ENCODE data around the gene SPEN. TPM values are rescaled to one million over a fixed set of nuclear protein-coding genes. Genes with fewer than 3 reads are reported as not detected.

SPEN gene
- total and polyA plus RNA-seq, 9 of the 15 experiments (the other 6 are each of a cell fraction or from before 2014, with no cell fraction given), result 5.7 to 87.5 (median 27.2) TPM

- TF ChIP-seq PURB (CRISPR knock-in tag; IDR thresholded peaks at IDR 0.05; ENCODE audit: low read depth), result no peak
- TF ChIP-seq DIDO1 (tag; IDR thresholded peaks at IDR 0.05; ENCODE audit: low read depth), result no peak
- TF ChIP-seq MECOM (CRISPR knock-in tag; IDR thresholded peaks at IDR 0.05), result no peak
- TF ChIP-seq POLR2AphosphoS5 (IDR thresholded peaks at IDR 0.05; ENCODE audit: control insufficient read depth, insufficient read depth, low read depth, low read length), result peak; percentile 25; the same call in 1 of the 2 replicates
- peak; percentile 57; the same call in 1 of the 2 replicates for TF ChIP-seq POLR2G (IDR thresholded peaks at IDR 0.05; ENCODE audit: low read depth, low read length)
- Histone ChIP-seq H3K27me3 (ENCODE audit: control insufficient read depth in 2 of 2, insufficient read depth in 2 of 2, low read length in 2 of 2) (no peaks in the 10 kb centered on the region), H3K9me3 (replicated peaks; ENCODE audit: control insufficient read depth, insufficient read depth, low read depth, low read length) (no peaks in the 10 kb centered on the region), H3K4me2 (ENCODE audit: insufficient read depth, low read length) (no peak overlapping the region), H3K9ac (ENCODE audit: insufficient read depth in 1 of 2, low read depth in 2 of 2, low read length in 2 of 2) (no peak overlapping the region), H2AFZ (ENCODE audit: low read depth, low read length) (no peak overlapping the region), H3K4me1 (replicated peaks in 1 of 2; ENCODE audit: control insufficient read depth in 2 of 2, insufficient read depth in 2 of 2, low read length in 2 of 2) (0 out of 5 replicates have a peak, but pooled peaks cover 0 to 8% of the 10 kb centered on the region in 2 experiments), H3K79me2 (ENCODE audit: control insufficient read depth, insufficient read depth, low read length) (no peaks in the 10 kb centered on the region), H3K4me3 (no peak overlapping the region), H3K27ac (ENCODE audit: extremely low read depth, low read depth, low read length) (no peak overlapping the region), H3K36me3 (ENCODE audit: control insufficient read depth, insufficient read depth, low read length) (peaks cover 99% of the 10 kb centered on the region), H4K20me1 (replicated peaks; ENCODE audit: control insufficient read depth, insufficient read depth, low read length) (no peaks in the 10 kb centered on the region), H3K9me1 (ENCODE audit: control insufficient read depth, insufficient read depth, low read length) (no peaks in the 10 kb centered on the region)
- BruUV-seq (replicated peaks), result no TSS peak
- 94% methylated on average over 10 of the region's 10 CpGs for WGBS (ENCODE audit: insufficient coverage, low coverage, missing lambda C conversion rate)
- ChIA-PET POLR2A (interaction anchor here (0.6 to 3.2 kb wide), 5 partner anchors 9 to 60 kb away, joined by 4 to 20 read pairs (median 5); no protein-coding TSS in a partner anchor), CTCF (ENCODE audit: low intra/inter-chr PET ratio) (no interaction called here)
- DNase-seq (ENCODE audit: extremely low read depth in 1 of 4, low spot score in 3 of 4) (peak in 1 of 4 experiments; percentile 9), ATAC-seq (no peak), FAIRE-seq (no peak)
- intact Hi-C loops (cut with micrococcal nuclease) (no loop called here), in situ Hi-C loops (cut with MboI) (no loop called here)
Measured at GRCh38 chr1:15936025-15936424, 88.5 kb downstream of the SPEN start.

- H3K79me2 ChIP-seq (ENCODE audit: control insufficient read depth, insufficient read depth, low read length), result no peaks in the 10 kb centered on the region
- peaks cover 0 to 16% of the 10 kb centered on the region in 2 experiments; a peak in 1 of 5 replicates for H3K4me1 ChIP-seq (replicated peaks in 1 of 2; ENCODE audit: control insufficient read depth in 2 of 2, insufficient read depth in 2 of 2, low read length in 2 of 2)
- CTCF ChIA-PET (ENCODE audit: low intra/inter-chr PET ratio), result no interaction called here
- no peak overlapping the region for H2AFZ ChIP-seq (ENCODE audit: low read depth, low read length)
- WGBS (ENCODE audit: insufficient coverage, low coverage, missing lambda C conversion rate), result 94% methylated on average over 6 of the region's 7 CpGs
- H3K4me3 ChIP-seq, result no peak overlapping the region
- no peaks in the 10 kb centered on the region for H4K20me1 ChIP-seq (replicated peaks; ENCODE audit: control insufficient read depth, insufficient read depth, low read length)
- H3K9me1 ChIP-seq (ENCODE audit: control insufficient read depth, insufficient read depth, low read length), result no peaks in the 10 kb centered on the region
- intact Hi-C loops (cut with micrococcal nuclease), result no loop called here
- ATAC-seq, result no peak
- in situ Hi-C loops (cut with MboI), result no loop called here
- H3K4me2 ChIP-seq (ENCODE audit: insufficient read depth, low read length), result no peak overlapping the region
- BruUV-seq (replicated peaks), result no TSS peak
- POLR2A ChIA-PET, result interaction anchor here (1.1 to 3.2 kb wide), 3 partner anchors 12 to 59 kb away, joined by 4 to 20 read pairs (median 15); no protein-coding TSS in a partner anchor
- H3K27ac ChIP-seq (ENCODE audit: extremely low read depth, low read depth, low read length), result peak overlapping the region; percentile 37; the same call in 1 of the 3 replicates
- H3K9me3 ChIP-seq (replicated peaks; ENCODE audit: control insufficient read depth, insufficient read depth, low read depth, low read length), result no peaks in the 10 kb centered on the region
- no peak overlapping the region for H3K9ac ChIP-seq (ENCODE audit: insufficient read depth in 1 of 2, low read depth in 2 of 2, low read length in 2 of 2)
- no peak for DNase-seq (ENCODE audit: extremely low read depth in 1 of 4, low spot score in 3 of 4)
- no peaks in the 10 kb centered on the region for H3K27me3 ChIP-seq (ENCODE audit: control insufficient read depth in 2 of 2, insufficient read depth in 2 of 2, low read length in 2 of 2)
- H3K36me3 ChIP-seq (ENCODE audit: control insufficient read depth, insufficient read depth, low read length), result peaks cover 99% of the 10 kb centered on the region
- TF ChIP-seq RBM22 (IDR thresholded peaks at IDR 0.05; ENCODE audit: low read depth, low read length, poor library complexity, severe bottlenecking), result peak; percentile 98
- no peak for TF ChIP-seq TCFL5 (CRISPR knock-in tag; conservative IDR thresholded peaks at IDR 0.05)
- no peak for TF ChIP-seq TFE3 (CRISPR knock-in tag; IDR thresholded peaks at IDR 0.05)
- TF ChIP-seq POLR2G (IDR thresholded peaks at IDR 0.05; ENCODE audit: low read depth, low read length), result peak; percentile 64; the same call in 1 of the 2 replicates
- no peak for FAIRE-seq
Measured at GRCh38 chr1:15937146-15937545, 89.6 kb downstream of the SPEN start.

All from K562 (cell line).